ENCODE data around the gene ATF5.
A peak's percentile ranks its signal among the peaks of the same experiment; 100 is the strongest.

ATF5 gene

GRCh38 chr19:49927526-49928264 is 1.3 kb upstream of the ATF5 start:
- H2BK5ac ChIP-seq (ENCODE audit: low read depth, low read length, poor library complexity) = no peak overlapping the region
- H3K14ac ChIP-seq (ENCODE audit: low read length) = no peak overlapping the region
- WGBS (ENCODE audit: extremely low coverage, insufficient coverage, insufficient read length) = no CpG with 5 or more reads among the region's 14 CpGs
- peak overlapping the region; percentile 6 for H4K8ac ChIP-seq (ENCODE audit: low read depth, low read length)
- H3K9ac ChIP-seq (ENCODE audit: low read length) = no peak overlapping the region
- H3K23ac ChIP-seq (ENCODE audit: low read length) = no peak overlapping the region
- H3K27me3 ChIP-seq (ENCODE audit: insufficient read depth, low read length) = no peaks in the 10 kb centered on the region
- peaks cover 15% of the 10 kb centered on the region for H3K79me2 ChIP-seq (ENCODE audit: control insufficient read depth, insufficient read depth, low read length, poor library complexity)
- H3K9me3 ChIP-seq (ENCODE audit: insufficient read depth, low read depth, low read length) = peaks cover 2% of the 10 kb centered on the region
- no peak overlapping the region for H4K91ac ChIP-seq (ENCODE audit: low read depth, low read length)
- H3K79me1 ChIP-seq (ENCODE audit: low read length) = peaks cover 11% of the 10 kb centered on the region
- no peak overlapping the region for H2AFZ ChIP-seq (ENCODE audit: insufficient read depth, low read length, poor library complexity)
- no peak overlapping the region for H3K27ac ChIP-seq (ENCODE audit: low read depth, low read length)
- H3K4ac ChIP-seq (ENCODE audit: low read depth, low read length) = peak overlapping the region; percentile 96
- H3K36me3 ChIP-seq (ENCODE audit: control insufficient read depth in 1 of 2, insufficient read depth in 2 of 2, low read length in 2 of 2) = peaks cover 37 to 38% of the 10 kb centered on the region in 2 experiments
- peak overlapping the region; percentile 35 for H3K4me2 ChIP-seq (ENCODE audit: low read length)
- no peak overlapping the region for H3K4me3 ChIP-seq (ENCODE audit: low read depth, low read length)
- no peak overlapping the region for H2BK12ac ChIP-seq (ENCODE audit: low read length)
- peaks cover 6 to 8% of the 10 kb centered on the region in 2 experiments for H3K4me1 ChIP-seq (ENCODE audit: control insufficient read depth in 1 of 2, insufficient read depth in 2 of 2, low read length in 2 of 2)
- no peak for DNase-seq
- no peak overlapping the region for H2BK120ac ChIP-seq (ENCODE audit: insufficient read depth, low read length, poor library complexity)
- H3K18ac ChIP-seq (ENCODE audit: low read length) = peak overlapping the region; percentile 61
- peak overlapping the region; percentile 39 for H2AK5ac ChIP-seq (ENCODE audit: low read length)
- H4K12ac ChIP-seq (ENCODE audit: low read depth, low read length) = peak overlapping the region; percentile 7

GRCh38 chr19:49929611-49930482 is 842 bp downstream of the ATF5 start:
- H3K4ac ChIP-seq (ENCODE audit: low read depth, low read length) = no peak overlapping the region
- H2AFZ ChIP-seq (ENCODE audit: insufficient read depth, low read length, poor library complexity) = peak overlapping the region; percentile 95
- no CpG with 5 or more reads among the region's 43 CpGs for WGBS (ENCODE audit: extremely low coverage, insufficient coverage, insufficient read length)
- H2AK5ac ChIP-seq (ENCODE audit: low read length) = no peak overlapping the region
- peak overlapping the region; percentile 55 for H4K12ac ChIP-seq (ENCODE audit: low read depth, low read length)
- peak overlapping the region; percentile 90 for H3K27ac ChIP-seq (ENCODE audit: low read depth, low read length)
- peak; percentile 84 to 92 for DNase-seq
- H3K23ac ChIP-seq (ENCODE audit: low read length) = no peak overlapping the region
- peaks cover 11% of the 10 kb centered on the region for H3K79me1 ChIP-seq (ENCODE audit: low read length)
- H4K8ac ChIP-seq (ENCODE audit: low read depth, low read length) = peak overlapping the region; percentile 97
- H3K4me2 ChIP-seq (ENCODE audit: low read length) = peak overlapping the region; percentile 85
- H3K9me3 ChIP-seq (ENCODE audit: insufficient read depth, low read depth, low read length) = peaks cover 3% of the 10 kb centered on the region
- peaks cover 6 to 8% of the 10 kb centered on the region in 2 experiments for H3K4me1 ChIP-seq (ENCODE audit: control insufficient read depth in 1 of 2, insufficient read depth in 2 of 2, low read length in 2 of 2)
- H2BK5ac ChIP-seq (ENCODE audit: low read depth, low read length, poor library complexity) = no peak overlapping the region
- peak overlapping the region; percentile 56 for H3K18ac ChIP-seq (ENCODE audit: low read length)
- H3K14ac ChIP-seq (ENCODE audit: low read length) = peak overlapping the region; percentile 51
- H3K36me3 ChIP-seq (ENCODE audit: control insufficient read depth in 1 of 2, insufficient read depth in 2 of 2, low read length in 2 of 2) = peaks cover 18 to 19% of the 10 kb centered on the region in 2 experiments
- H3K4me3 ChIP-seq (ENCODE audit: low read depth, low read length) = peak overlapping the region; percentile 90
- peak overlapping the region; percentile 86 for H3K9ac ChIP-seq (ENCODE audit: low read length)
- H3K27me3 ChIP-seq (ENCODE audit: insufficient read depth, low read length) = no peaks in the 10 kb centered on the region
- peak overlapping the region; percentile 98 for H4K91ac ChIP-seq (ENCODE audit: low read depth, low read length)
- no peak overlapping the region for H2BK12ac ChIP-seq (ENCODE audit: low read length)
- H2BK120ac ChIP-seq (ENCODE audit: insufficient read depth, low read length, poor library complexity) = peak overlapping the region; percentile 73
- peaks cover 15% of the 10 kb centered on the region for H3K79me2 ChIP-seq (ENCODE audit: control insufficient read depth, insufficient read depth, low read length, poor library complexity)

GRCh38 chr19:49930483-49931011 is 1.5 kb downstream of the ATF5 start:
- peaks cover 15% of the 10 kb centered on the region for H3K79me2 ChIP-seq (ENCODE audit: control insufficient read depth, insufficient read depth, low read length, poor library complexity)
- H3K27me3 ChIP-seq (ENCODE audit: insufficient read depth, low read length) = no peaks in the 10 kb centered on the region
- no peak overlapping the region for H3K9ac ChIP-seq (ENCODE audit: low read length)
- H3K9me3 ChIP-seq (ENCODE audit: insufficient read depth, low read depth, low read length) = peaks cover 3% of the 10 kb centered on the region
- no peak overlapping the region for H2BK120ac ChIP-seq (ENCODE audit: insufficient read depth, low read length, poor library complexity)
- no peak overlapping the region for H4K91ac ChIP-seq (ENCODE audit: low read depth, low read length)
- H3K4ac ChIP-seq (ENCODE audit: low read depth, low read length) = no peak overlapping the region
- H3K4me2 ChIP-seq (ENCODE audit: low read length) = no peak overlapping the region
- no peak overlapping the region for H3K18ac ChIP-seq (ENCODE audit: low read length)
- no CpG with 5 or more reads among the region's 15 CpGs for WGBS (ENCODE audit: extremely low coverage, insufficient coverage, insufficient read length)
- H4K8ac ChIP-seq (ENCODE audit: low read depth, low read length) = no peak overlapping the region
- peaks cover 6 to 8% of the 10 kb centered on the region in 2 experiments for H3K4me1 ChIP-seq (ENCODE audit: control insufficient read depth in 1 of 2, insufficient read depth in 2 of 2, low read length in 2 of 2)
- H4K12ac ChIP-seq (ENCODE audit: low read depth, low read length) = no peak overlapping the region
- H3K14ac ChIP-seq (ENCODE audit: low read length) = no peak overlapping the region
- no peak overlapping the region for H2BK5ac ChIP-seq (ENCODE audit: low read depth, low read length, poor library complexity)
- H3K4me3 ChIP-seq (ENCODE audit: low read depth, low read length) = no peak overlapping the region
- peaks cover 11% of the 10 kb centered on the region for H3K79me1 ChIP-seq (ENCODE audit: low read length)
- H2BK12ac ChIP-seq (ENCODE audit: low read length) = no peak overlapping the region
- peak overlapping the region; percentile 6 for H2AFZ ChIP-seq (ENCODE audit: insufficient read depth, low read length, poor library complexity)
- H3K27ac ChIP-seq (ENCODE audit: low read depth, low read length) = no peak overlapping the region
- no peak overlapping the region for H3K23ac ChIP-seq (ENCODE audit: low read length)
- DNase-seq = peak in 1 of 2 donors; percentile 19
- no peak overlapping the region for H2AK5ac ChIP-seq (ENCODE audit: low read length)
- peaks cover 16 to 19% of the 10 kb centered on the region in 2 experiments for H3K36me3 ChIP-seq (ENCODE audit: control insufficient read depth in 1 of 2, insufficient read depth in 2 of 2, low read length in 2 of 2)

GRCh38 chr19:49931293-49932040 is 2.5 kb downstream of the ATF5 start:
- Histone ChIP-seq H2AFZ (ENCODE audit: insufficient read depth, low read length, poor library complexity) (no peak overlapping the region), H3K9me3 (ENCODE audit: insufficient read depth, low read depth, low read length) (peaks cover 3% of the 10 kb centered on the region), H3K79me1 (ENCODE audit: low read length) (peaks cover 11% of the 10 kb centered on the region), H3K4me3 (ENCODE audit: low read depth, low read length) (no peak overlapping the region), H3K18ac (ENCODE audit: low read length) (no peak overlapping the region), H3K23ac (ENCODE audit: low read length) (no peak overlapping the region), H2BK12ac (ENCODE audit: low read length) (no peak overlapping the region), H3K9ac (ENCODE audit: low read length) (no peak overlapping the region), H3K14ac (ENCODE audit: low read length) (no peak overlapping the region), H2AK5ac (ENCODE audit: low read length) (no peak overlapping the region), H3K4me1 (ENCODE audit: control insufficient read depth in 1 of 2, insufficient read depth in 2 of 2, low read length in 2 of 2) (peaks cover 6 to 8% of the 10 kb centered on the region in 2 experiments), H3K27me3 (ENCODE audit: insufficient read depth, low read length) (no peaks in the 10 kb centered on the region), H4K8ac (ENCODE audit: low read depth, low read length) (no peak overlapping the region), H3K4me2 (ENCODE audit: low read length) (no peak overlapping the region), H3K36me3 (ENCODE audit: control insufficient read depth in 1 of 2, insufficient read depth in 2 of 2, low read length in 2 of 2) (peaks cover 16 to 17% of the 10 kb centered on the region in 2 experiments), H4K91ac (ENCODE audit: low read depth, low read length) (no peak overlapping the region), H2BK5ac (ENCODE audit: low read depth, low read length, poor library complexity) (no peak overlapping the region), H2BK120ac (ENCODE audit: insufficient read depth, low read length, poor library complexity) (no peak overlapping the region), H3K4ac (ENCODE audit: low read depth, low read length) (no peak overlapping the region), H3K79me2 (ENCODE audit: control insufficient read depth, insufficient read depth, low read length, poor library complexity) (peaks cover 15% of the 10 kb centered on the region), H4K12ac (ENCODE audit: low read depth, low read length) (no peak overlapping the region), H3K27ac (ENCODE audit: low read depth, low read length) (no peak overlapping the region)
- WGBS (ENCODE audit: extremely low coverage, insufficient coverage, insufficient read length) = no CpG with 5 or more reads among the region's 7 CpGs
- DNase-seq = no peak

Measured in trophoblast cell (in vitro differentiated cells and primary cell).